ENCODE measurements around the gene GALNT9.
"Not testable (repeated sequence)": the region's sequence is repeated elsewhere in the genome, so short reads cannot be mapped to it uniquely, and the experiment has no call there.

Gene GALNT9

DNA sequence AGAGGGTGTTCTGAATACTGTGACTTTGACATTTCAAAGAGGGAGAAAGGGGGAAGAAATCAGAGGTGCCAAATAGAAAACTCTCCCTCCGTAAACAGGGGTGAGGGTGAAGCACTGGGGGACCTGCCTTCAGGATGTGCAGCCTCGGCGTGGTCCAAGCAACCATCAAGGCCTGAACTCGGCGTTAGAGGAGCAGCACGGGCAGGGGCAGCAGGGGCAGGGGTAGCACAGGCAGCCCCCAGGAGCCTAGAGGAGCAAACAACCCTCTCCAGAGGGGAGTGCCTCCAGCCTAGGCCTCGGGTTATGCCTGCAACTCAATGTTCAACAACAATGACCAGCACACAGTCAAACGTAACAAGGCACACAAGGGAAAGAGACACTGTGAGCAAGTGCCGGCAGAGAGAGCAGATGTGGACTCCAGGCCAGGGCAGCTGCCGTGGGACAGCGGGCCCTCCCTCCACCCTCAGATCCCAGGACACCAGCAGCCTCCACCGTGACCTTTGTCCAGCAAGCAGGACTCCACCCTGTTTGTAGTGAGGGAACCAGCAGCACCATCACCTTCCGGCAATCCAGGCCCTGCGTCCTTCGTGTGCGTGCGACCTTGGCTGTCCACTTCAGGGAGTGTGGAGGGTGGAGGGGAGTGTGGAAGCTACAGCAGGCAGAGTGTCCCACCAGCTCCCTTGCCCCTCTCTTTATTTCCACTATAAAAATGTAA, 18.0 kb downstream of the GALNT9 start:
- DNase-seq = no peak

DNA sequence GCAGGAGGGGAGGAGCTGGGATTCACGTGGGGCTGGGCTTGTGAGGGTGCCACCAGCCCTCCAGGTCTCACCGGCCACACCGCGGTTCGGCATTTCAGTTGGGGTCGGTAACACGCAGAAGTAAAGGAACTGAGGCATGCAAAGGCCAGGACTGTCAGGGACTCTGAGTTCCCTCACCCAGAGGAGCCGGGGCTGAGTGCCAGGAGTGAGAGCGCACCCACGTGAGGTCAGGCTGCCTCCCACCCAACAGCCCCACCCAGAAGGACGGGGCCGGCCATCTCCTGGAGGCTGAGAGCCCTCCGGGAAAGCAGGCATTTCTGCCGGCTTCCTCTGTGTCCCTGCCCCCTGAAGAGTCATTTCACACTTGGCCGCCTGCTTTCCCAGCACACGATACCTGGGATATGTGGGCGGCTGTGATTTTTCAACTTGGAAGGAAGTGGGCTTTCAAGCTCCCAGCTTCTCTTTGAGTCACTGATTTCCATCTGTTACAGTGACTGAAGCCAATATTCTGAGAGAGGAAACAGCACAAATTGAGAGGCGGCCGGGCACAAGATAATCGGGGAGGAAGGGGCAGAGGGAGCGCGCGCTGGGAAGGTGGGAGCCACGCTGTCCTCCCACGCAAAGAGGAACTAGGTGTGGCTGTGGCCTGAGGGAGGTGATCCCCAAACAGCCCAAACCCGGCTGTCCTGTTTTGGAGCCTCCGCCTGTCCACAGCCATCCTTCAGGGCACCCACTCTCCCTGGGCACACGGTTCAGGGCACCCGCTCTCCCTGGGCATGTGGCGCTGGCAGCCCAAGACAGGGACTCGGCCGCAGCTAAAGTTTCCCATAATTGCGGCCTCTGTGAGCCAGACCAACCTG, 19.0 kb downstream of the GALNT9 start:
- DNase-seq = no peak

- DNase-seq = no peak
Observed at GRCh38 chr12:132309596-132310086, 19.7 kb downstream of the GALNT9 start.

- no peak for DNase-seq
Observed at GRCh38 chr12:132308853-132309595, 20.4 kb downstream of the GALNT9 start.

GRCh38 chr12:132307976-132308852, 21.2 kb downstream of the GALNT9 start:
- no peak for DNase-seq

DNA sequence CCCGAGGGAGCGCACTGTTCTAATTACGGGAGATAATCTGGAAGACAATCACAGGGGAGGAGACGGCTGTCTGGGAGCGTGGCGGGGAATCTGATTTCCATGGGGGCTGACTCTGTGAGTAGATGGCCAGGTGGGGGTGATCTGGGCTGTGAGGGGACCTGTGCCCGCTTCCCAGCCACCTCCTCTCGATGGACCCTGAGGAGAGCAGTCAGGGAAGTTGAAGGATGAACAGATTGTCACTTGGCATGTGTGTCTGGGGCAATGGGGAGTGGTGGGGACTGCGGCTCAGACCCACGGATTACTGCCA, 22.6 kb downstream of the GALNT9 start:
- DNase-seq = no peak

- DNase-seq = no peak
Observed at GRCh38 chr12:132305991-132306884, 23.2 kb downstream of the GALNT9 start.

- no peak for DNase-seq
Observed at GRCh38 chr12:132305560-132305966, 23.8 kb downstream of the GALNT9 start.

GRCh38 chr12:132304866-132305265, 24.5 kb downstream of the GALNT9 start:
- not testable (repeated sequence) for DNase-seq

GRCh38 chr12:132303853-132304373, 25.5 kb downstream of the GALNT9 start:
- DNase-seq = not testable (repeated sequence)

DNA sequence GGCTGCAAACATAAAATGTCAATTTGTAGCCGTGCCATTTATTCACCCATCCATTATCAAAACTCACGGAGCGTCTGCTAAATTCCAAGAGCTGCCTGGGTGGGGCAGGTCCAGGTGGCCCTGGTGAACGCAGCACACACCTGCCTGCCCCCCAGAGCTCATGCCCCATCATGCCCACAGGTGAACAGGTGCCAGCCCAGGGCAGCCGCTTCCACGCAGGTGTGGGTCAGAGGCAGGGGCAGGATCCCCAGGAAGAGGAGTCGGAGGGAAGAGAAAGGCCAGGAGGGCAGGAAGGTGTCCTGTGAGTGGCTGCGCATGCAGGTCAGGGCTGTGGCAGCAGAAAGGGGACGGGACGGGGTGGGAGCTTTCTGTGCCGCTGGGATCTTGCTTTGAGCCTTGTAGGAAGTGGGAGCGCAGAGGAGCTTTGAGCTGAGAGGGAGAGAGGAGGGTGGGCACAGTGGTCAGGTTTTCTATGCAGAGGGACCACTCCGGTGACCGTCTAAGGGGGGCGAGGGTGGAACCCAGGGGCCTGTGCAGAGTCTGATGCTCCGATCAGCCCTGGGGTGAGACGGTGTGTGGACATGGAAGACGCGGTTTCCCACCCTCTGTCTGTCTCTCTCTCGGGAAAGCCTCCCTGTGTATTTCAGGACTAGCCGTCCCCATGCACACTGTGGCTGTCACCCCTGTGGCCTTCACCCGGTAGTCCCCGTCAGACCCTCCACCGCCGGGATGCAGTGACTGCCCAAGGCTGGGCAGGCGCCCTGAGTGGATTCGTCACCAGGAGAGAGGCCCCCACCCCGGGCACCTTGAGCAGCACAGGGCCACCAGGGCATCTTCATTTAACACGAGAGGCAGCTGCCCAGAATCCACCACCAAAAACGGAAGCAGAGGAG, 26.7 kb downstream of the GALNT9 start:
- DNase-seq = no peak

GRCh38 chr12:132300789-132301722, 28.3 kb downstream of the GALNT9 start:
- no peak for DNase-seq

DNA sequence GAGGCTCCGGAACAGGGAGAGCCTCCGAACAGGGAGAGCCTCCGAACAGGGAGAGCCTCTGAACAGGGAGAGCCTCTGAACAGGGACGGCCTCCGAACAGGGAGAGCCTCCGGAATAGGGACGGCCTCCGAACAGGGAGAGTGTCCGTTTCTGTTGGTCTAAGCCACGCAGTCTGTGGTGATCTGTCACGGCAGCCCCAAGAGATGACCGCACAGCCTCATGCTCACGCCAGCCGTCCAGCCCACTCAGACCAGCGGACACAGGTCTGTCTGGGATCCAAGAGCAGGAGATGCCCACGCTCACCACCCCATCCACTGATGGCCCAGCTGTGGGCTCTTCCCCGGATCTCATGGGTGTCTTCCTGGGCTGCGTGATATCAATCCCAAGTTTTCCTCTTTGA, 33.3 kb downstream of the GALNT9 start:
- DNase-seq = no peak

GRCh38 chr12:132295561-132295960, 33.8 kb downstream of the GALNT9 start:
- not testable (repeated sequence) for DNase-seq

DNA sequence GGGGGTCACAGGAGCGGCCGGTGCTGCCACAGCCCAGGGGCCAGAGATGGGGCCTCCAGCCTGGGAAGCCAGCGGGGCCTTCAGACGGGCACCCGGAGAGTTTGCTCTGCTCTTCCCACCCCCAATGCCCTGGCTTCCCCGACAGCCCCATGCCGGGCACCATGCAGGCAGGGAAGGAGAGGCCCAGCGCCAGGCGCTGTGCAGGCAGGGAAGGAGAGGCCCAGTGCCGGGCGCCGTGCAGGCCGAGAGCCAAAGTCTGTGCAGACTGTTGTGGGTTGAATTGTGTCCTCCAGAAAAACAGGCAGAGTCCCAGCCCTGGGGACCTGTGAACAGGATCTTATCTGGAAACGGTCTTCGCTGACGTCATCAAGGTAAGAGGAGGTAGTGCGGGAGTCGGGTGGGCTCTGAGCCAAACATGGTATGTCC, 34.3 kb downstream of the GALNT9 start:
- DNase-seq = no peak

DNA sequence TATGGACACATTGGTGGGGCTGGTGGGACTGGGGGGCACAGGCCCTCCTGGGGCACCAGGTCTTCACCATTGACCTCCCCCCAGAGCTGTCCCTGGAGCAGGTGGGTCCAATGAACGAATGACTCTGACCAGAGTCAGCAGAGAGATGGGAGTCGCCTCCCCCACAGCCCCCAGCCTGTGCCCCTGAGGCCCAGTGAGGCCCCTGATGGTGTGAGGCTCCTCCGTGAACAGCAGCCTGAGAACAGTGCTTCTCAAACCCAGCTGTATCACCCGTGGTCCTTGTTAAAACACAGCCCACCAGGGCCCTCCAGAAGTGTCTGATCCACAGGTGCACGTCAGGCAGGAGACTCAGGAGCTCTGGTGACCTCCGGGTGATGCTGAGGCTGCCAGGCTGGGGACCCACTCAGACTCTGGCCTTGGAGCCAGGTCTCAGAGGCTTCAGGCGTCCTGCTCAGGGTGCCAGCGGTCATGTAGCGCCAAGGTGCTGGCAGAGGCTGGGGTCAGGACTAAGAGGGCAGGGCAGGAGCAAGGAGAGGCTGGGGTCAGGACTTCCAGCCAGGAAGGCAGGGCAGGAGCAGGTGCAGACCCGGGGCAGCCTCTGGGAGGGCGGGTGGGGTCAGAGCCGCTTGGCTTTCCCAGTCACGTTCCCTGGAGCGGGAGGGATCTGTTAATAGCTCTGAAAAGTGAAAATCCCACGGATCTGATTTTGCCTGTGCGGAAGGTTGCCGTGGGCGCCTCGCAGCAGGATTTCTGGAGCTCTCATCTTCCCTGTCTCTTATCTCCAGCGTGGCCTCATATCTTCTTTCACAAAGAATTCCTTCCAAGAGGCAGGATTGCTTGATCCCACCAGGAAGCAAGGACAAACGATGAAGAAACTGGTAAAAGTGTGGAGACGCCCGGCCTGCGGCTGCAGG, 35.0 kb downstream of the GALNT9 start:
- DNase-seq = no peak

All from CD4-positive, alpha-beta T cell treated with Interleukin-12 subunit alpha and Interleukin-12 subunit beta, for 1 hour (primary cell).